GM21515 (cell line): ENCODE data around the gene OR2T3.
"Not testable (repeated sequence)": the region's sequence is repeated elsewhere in the genome, so short reads cannot be mapped to it uniquely, and the experiment has no call there.

Experiments used
- ATAC-seq: cut with Tn5 transposase; IDR thresholded peaks from one replicate; pipeline ENCODE4 v1.9.1; 2021; ENCODE audit not compliant: unreplicated experiment

The OR2T3 gene

DNA sequence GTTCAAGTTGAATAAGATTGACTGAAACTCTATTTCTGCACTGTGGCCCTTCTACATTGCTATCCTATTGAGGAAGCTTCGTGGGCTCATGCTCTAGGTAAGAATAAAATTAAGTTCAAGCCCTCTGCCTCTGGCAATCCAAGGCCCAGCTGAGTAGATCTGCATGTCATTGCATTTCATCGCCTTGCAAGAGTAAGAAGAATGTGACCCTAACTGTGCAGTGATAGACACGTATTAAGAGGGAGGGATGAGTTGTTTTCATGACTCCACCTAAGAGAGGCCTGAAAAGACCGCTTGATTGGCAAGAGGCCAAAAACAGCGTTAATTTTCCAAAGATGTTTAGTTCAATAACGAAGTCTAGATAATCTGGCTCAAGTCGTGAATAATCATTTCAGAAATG, 14.0 kb upstream of the OR2T3 start:
- not testable (repeated sequence) for ATAC-seq

DNA sequence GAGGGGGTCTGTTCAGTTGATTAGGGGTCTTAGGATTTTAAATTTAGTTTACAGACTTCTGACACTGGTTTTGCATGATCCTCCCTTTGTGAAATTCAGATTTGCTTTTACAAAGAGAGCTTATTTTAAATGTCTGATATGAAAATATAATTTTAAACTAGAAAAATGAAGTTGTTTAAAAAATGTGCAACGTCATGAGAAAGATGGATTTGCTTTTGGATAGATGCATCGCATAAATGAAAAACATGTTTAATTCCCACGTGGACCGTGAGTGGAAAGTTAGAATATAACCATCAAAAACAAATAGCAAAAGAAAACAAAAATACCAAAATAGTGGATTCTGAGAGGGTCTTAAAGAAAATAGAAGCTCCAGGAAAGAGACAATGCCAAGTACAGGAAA, 2.0 kb upstream of the OR2T3 start:
- no peak for ATAC-seq

DNA sequence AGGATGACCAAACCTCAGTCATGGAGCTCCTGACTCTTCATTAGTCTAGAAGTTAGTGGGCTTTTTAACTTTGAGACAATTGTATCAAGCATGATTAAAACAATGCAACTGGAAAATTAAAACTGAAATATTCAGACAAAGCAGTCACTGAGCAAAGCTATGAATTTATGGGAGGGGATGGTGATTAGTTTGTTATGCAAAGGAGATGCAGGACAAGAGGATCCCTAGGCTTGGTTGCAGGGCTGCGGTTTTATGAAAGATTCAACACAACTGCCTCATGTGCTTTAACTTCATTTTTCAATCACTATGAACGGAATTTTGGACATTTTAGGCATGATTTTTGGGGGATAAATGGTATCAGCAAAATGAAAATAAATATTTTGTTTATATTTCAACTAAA, 1.0 kb upstream of the OR2T3 start:
- not testable (repeated sequence) for ATAC-seq

DNA sequence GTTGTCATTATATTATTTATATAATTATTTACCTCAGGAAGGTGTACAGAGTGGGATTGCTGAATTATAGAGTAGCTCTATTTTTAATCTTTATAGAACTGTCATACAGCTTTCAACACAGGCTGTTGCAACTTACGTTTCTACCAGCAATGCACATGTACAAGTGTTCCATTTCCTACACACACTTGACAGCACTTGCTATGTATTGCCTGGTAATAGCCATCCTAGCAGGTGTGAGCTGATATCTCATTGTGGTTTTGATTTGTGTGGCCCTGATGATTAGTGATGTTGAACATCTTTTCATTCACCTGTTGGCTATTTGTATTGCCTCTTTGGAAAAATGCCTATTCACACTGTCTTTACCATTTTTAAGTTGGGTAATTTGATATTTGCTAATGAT, 2.5 kb downstream of the OR2T3 start:
- ATAC-seq: peak; percentile 82

DNA sequence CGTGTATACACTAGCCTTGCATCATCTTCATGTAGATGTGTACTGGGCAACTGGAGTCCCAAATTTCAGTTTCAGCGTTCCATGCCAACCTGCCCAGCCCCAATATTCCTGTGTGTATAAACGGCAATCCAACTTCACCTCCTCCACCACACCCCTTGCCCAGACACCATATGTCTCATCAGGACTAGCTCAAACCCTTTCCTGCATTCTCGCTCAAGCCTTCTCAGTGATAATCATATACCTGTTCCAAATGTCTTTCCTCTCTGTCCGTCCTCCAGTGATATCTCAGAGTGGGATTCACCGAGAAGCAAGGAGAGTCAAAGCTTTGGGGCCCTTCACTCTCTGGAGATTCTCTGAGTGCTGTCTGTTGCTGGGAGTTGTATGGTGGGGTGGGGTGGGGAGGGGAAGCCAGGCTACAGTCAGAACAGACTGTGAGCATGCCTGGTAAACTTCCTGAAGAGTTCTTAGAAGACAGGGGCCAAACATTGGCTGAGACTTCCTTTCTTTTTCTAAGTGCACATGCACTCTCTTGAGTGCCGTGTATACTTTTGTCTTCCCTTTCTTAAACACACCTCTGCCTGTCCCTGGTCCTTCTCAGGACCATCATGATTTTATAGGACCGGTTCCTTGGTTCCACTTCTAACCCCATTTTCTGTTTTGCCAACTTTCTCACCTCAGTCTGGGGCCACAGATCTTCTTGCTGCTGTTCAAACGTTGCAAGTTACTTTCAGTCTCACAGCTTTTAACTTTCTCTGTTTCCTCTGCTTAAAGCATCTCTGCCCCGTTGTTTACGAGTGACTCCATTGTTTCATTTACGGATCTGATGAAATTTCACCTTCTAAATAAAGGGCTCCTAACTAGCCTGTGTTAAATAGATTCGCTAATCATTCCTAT, 8.8 kb downstream of the OR2T3 start:
- peak; percentile 86 for ATAC-seq

DNA sequence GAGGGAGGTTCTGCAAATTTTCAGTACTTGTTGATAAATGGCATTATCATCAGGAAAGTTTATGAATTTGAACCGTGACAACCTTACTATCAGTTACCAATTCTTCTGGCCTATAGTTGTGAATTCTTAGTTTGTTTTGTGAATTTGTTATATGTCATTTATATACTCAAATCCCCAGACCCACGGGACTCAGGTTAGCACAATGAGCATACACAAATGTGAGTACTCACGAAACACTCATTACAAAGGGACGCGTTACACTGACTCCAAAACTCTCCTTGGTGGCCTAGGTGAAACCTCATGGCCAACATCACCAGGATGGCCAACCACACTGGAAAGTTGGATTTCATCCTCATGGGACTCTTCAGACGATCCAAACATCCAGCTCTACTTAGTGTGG, 15.1 kb downstream of the OR2T3 start, which contains the start of gene OR2T5:
OR2T5 (plus strand) TSS at position 301 of the 400 bp plus-strand sequence; CDS start at position 301, 0 bp downstream.
- not testable (repeated sequence) for ATAC-seq

DNA sequence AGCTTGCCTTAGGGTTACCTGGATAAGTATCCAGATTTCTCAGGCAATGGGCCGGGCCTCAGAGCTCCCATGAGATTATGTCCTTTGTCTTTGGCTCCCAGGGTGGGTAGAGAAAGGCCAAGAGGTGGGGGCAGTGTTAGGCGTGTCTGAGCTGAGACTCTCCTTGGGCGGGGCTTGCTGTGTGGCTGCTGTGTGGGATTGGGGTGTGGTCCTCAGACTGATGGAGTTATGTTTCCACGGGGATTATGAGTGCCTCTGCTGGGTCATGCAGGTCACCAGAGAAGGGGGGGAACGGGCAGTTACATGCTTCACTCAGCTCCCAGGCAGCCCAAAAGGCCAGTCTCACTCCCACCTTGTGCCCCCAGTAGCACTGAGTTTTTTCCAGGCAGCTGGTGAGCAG, 23.5 kb downstream of the OR2T3 start:
- ATAC-seq: not testable (repeated sequence)

DNA sequence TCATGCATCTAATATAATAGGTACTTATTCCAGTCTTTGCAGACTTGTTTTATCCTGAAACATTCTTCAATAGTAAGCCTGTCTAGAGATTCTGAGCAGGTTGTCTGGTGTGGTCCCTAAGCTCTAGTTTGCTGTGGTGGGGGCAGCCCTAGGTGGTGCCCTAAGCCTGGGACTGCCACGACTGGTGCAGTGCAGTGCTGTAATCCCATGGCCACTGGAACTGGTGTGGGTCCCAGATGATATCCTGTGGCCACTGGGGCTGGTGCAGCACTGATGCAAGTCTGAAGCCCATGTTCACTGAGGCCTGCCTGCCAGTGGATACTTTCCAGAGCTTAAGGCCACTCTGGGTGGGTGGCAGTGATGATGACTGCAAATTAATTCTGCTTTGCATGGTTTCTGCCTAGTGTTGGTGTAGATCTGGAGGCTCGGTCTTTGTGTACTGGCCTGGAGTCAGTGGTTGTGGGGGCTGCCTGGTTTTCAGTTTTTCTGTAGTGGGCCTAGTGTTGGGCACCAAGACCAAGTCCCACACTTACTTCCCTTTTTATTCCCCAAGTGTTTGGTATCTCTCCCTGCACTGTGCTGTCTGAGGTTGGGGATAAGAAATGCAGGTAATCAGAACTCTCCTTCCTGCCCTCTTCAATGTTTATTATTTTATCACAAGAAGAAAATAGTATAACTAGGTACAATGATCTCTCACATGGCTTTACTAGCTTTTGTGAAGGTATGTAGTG, 27.3 kb downstream of the OR2T3 start:
- not testable (repeated sequence) for ATAC-seq

DNA sequence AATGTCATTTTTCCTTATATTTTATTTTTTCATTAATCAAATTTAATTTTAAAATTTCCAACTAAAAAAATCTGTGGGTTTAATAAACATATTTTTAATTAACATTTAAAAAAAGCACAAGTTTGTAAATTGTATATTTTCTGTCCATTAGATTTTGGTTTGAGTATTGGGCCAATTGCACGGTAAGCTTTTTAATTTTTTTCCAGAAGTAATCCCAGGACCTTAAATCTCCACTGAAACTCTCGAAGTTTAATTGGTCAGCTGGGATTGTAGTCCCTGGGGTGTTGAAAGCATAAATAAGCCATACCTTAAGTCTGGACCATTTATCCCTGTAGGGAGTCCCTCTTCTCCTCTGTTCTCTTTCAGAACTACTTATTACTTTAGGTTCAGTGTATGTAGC, 34.6 kb downstream of the OR2T3 start, which contains the start of gene OR2G6:
OR2G6 (plus strand) TSS at position 301 of the 400 bp plus-strand sequence. CDS start 13,574 bp downstream, outside the sequence.
- ATAC-seq: not testable (repeated sequence)

DNA sequence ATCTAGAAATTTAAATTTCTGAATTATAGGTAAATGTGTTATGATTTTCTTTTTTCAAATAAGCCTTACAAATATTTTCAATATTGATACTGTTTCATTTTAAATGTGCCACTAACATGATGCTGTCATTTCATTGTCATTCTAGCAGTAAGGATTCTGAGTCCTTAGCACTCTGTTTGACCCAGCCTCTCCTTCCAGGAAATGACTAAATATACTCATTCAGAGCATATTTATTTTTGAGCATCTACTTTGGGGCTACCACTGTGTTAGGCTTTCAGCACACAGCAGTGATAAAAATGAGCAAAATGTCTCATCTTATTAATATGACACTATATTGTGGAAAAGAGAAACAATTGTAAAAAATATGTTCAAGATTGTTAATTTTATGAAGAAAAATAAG, 37.1 kb downstream of the OR2T3 start:
- not testable (repeated sequence) for ATAC-seq

DNA sequence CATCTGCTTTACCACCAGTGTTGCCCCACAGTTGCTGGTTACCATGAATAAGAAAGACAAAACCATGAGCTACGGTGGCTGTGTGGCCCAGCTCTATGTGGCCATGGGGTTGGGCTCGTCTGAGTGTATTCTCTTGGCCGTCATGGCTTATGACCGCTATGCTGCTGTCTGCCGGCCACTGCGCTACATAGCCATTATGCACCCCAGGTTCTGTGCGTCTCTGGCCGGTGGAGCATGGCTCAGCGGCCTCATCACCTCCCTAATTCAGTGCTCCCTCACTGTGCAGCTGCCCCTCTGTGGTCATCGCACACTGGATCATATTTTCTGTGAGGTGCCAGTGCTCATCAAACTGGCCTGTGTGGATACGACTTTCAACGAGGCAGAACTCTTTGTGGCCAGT, 48.7 kb downstream of the OR2T3 start:
- no peak for ATAC-seq
